ENCODE data around the gene PSMB5. TPM values are rescaled to one million over a fixed set of nuclear protein-coding genes. Genes with fewer than 3 reads are reported as not detected.

The PSMB5 gene
- total and polyA plus RNA-seq, 2 of the 13 experiments (the other 11 are each of a cell fraction or from before 2014, with no cell fraction given): 705 to 871 TPM

- TF ChIP-seq ZBTB37 (CRISPR knock-in tag; IDR thresholded peaks at IDR 0.05): 0 out of 2 replicates have a peak, but pooled peaks have one; percentile 34
- TF ChIP-seq BCLAF1 (IDR thresholded peaks at IDR 0.05): no peak
- peak; percentile 76 for TF ChIP-seq ZBTB33 (CRISPR knock-in tag; IDR thresholded peaks at IDR 0.05)
- no peak for TF ChIP-seq ZFP36L2 (CRISPR knock-in tag; IDR thresholded peaks at IDR 0.05)
- TF ChIP-seq FOXC1 (CRISPR knock-in tag; IDR thresholded peaks at IDR 0.05; ENCODE audit: borderline replicate concordance): peak; percentile 95
- peak; percentile 87; the same call in 1 of the 2 replicates for TF ChIP-seq ZNF567 (CRISPR knock-in tag; IDR thresholded peaks at IDR 0.05; ENCODE audit: borderline replicate concordance)
- peak; percentile 89 for TF ChIP-seq JARID2 (CRISPR knock-in tag; IDR thresholded peaks at IDR 0.05; ENCODE audit: insufficient replicate concordance)
- TF ChIP-seq CEBPZ (IDR thresholded peaks at IDR 0.05; ENCODE audit: low read length): no peak
- TF ChIP-seq ZBED4 (CRISPR knock-in tag; IDR thresholded peaks at IDR 0.05; ENCODE audit: borderline replicate concordance): peak; percentile 91
- TF ChIP-seq HNRNPK (IDR thresholded peaks at IDR 0.05; ENCODE audit: low read depth, low read length, poor library complexity, severe bottlenecking): no peak
- no peak for TF ChIP-seq JUND (CRISPR knock-in tag; IDR thresholded peaks at IDR 0.05)
- peak; percentile 51 for TF ChIP-seq ZNF776 (CRISPR knock-in tag; IDR thresholded peaks at IDR 0.05)
- TF ChIP-seq ZNF775 (CRISPR knock-in tag; IDR thresholded peaks at IDR 0.05; ENCODE audit: borderline replicate concordance): peak; percentile 88
These were observed 23.3 kb upstream of the PSMB5 start (continued) for GRCh38 chr14:23057757-23058653.
